GM18520 (cell line): Measurements from ENCODE around the gene NCS1.

Experiments
- ATAC-seq: cut with Tn5 transposase; IDR thresholded peaks from one replicate; pipeline ENCODE4 v1.9.1; 2021; ENCODE audit not compliant: unreplicated experiment

NCS1 gene

GRCh38 chr9:130172161-130172857 lies at the start of gene NCS1:
TSS of gene NCS1 (plus strand) at chr9:130172404. CDS start at chr9:130172664, 260 bp downstream.
- no peak for ATAC-seq

- ATAC-seq = no peak
Observed at GRCh38 chr9:130122456-130122855, 49.7 kb upstream of the NCS1 start.

GRCh38 chr9:130124085-130124860 lies 47.9 kb upstream of the NCS1 start:
- ATAC-seq = no peak

- ATAC-seq = no peak
Observed at GRCh38 chr9:130126721-130127433, 45.3 kb upstream of the NCS1 start.

GRCh38 chr9:130128251-130128650 lies 44.0 kb upstream of the NCS1 start:
- ATAC-seq = peak; percentile 38

GRCh38 chr9:130128733-130129431 lies 43.3 kb upstream of the NCS1 start:
- ATAC-seq = peak; percentile 55

GRCh38 chr9:130129432-130130061 lies 42.7 kb upstream of the NCS1 start:
- no peak for ATAC-seq

GRCh38 chr9:130132746-130133145 lies 39.5 kb upstream of the NCS1 start:
- ATAC-seq = no peak

GRCh38 chr9:130137081-130137640 lies 35.0 kb upstream of the NCS1 start:
- no peak for ATAC-seq

- no peak for ATAC-seq
Observed at GRCh38 chr9:130137641-130138081, 34.5 kb upstream of the NCS1 start.

- no peak for ATAC-seq
Observed at GRCh38 chr9:130138171-130138653, 34.0 kb upstream of the NCS1 start.

- ATAC-seq = no peak
Observed at GRCh38 chr9:130138791-130139190, 33.4 kb upstream of the NCS1 start.

- ATAC-seq = no peak
Observed at GRCh38 chr9:130139251-130139650, 33.0 kb upstream of the NCS1 start.

GRCh38 chr9:130140706-130141105 lies 31.5 kb upstream of the NCS1 start:
- no peak for ATAC-seq

- ATAC-seq = no peak
Observed at GRCh38 chr9:130142056-130142455, 30.1 kb upstream of the NCS1 start.

- ATAC-seq = no peak
Observed at GRCh38 chr9:130142641-130143040, 29.6 kb upstream of the NCS1 start.

- ATAC-seq = no peak
Observed at GRCh38 chr9:130143279-130143893, 28.8 kb upstream of the NCS1 start.

GRCh38 chr9:130143958-130144366 lies 28.2 kb upstream of the NCS1 start:
- ATAC-seq = no peak

GRCh38 chr9:130144703-130145102 lies 27.5 kb upstream of the NCS1 start:
- no peak for ATAC-seq

- ATAC-seq = no peak
Observed at GRCh38 chr9:130145658-130146057, 26.5 kb upstream of the NCS1 start.
